Caco-2 (cell line): ENCODE results near the gene PCBP3. TPM values are rescaled to one million over a fixed set of nuclear protein-coding genes. Genes with fewer than 3 reads are reported as not detected.

Source experiments
- BruUV-seq: library from RNA; stranded (reverse); fragments of 400-500 nt; replicated peaks from 2 replicates; lab custom pipeline; 2021; lab: Mats Ljungman, UMichigan
- CTCF ChIA-PET: fragments of 300-600 bp; sonication (Branson Sonifier 250); formaldehyde crosslinking; loops from one replicate; lab custom pipeline; 2022; ENCODE audit warnings: antibody characterized with exemption; lab: Charles Lee
- POLR2A ChIA-PET: fragments of 300-600 bp; sonication (Branson Sonifier 250); formaldehyde crosslinking; loops from one replicate; lab custom pipeline; 2022; ENCODE audit warnings: antibody characterized with exemption; lab: Charles Lee
- DNase-seq, 2 experiments: peaks; one replicate each; pipeline versions ENCODE4 v3.0.0 to v3.0.0-alpha.2; 2020 to 2022
- H3K27me3 ChIP-seq: replicated peaks from 2 replicates; pipeline ENCODE4 v1.6.0; 2011; ENCODE audit warnings: low read length; ENCODE audit not compliant: control insufficient read depth, insufficient read depth
- H3K36me3 ChIP-seq: 2 replicates; pipeline ENCODE4 v1.5.1; 2011; ENCODE audit warnings: low read length; ENCODE audit not compliant: control insufficient read depth, insufficient read depth
- H3K4me1 ChIP-seq: fragments of 250-450 bp; sonication (Bioruptor Pico); 2 replicates; pipeline ENCODE4 v1.5.1; 2020; ENCODE audit warnings: mild to moderate bottlenecking
- H3K4me3 ChIP-seq: 2 replicates; pipeline ENCODE4 v1.5.1; 2011; ENCODE audit warnings: low read depth, mild to moderate bottlenecking, control low read depth, low read length
- H3K9me3 ChIP-seq: fragments of 250-450 bp; sonication (Bioruptor Pico); 2 replicates; pipeline ENCODE4 v1.5.1; 2020; ENCODE audit warnings: mild to moderate bottlenecking, moderate library complexity
- H3K27ac Mint-ChIP-seq: one replicate; pipeline ENCODE4 v1.8.0; 2022; ENCODE audit warnings: mixed read lengths; ENCODE audit not compliant: unreplicated experiment
- H3K27me3 Mint-ChIP-seq: one replicate; pipeline ENCODE4 v1.8.0; 2022; ENCODE audit warnings: mixed read lengths; ENCODE audit not compliant: insufficient read depth, unreplicated experiment
- H3K36me3 Mint-ChIP-seq: one replicate; pipeline ENCODE4 v1.8.0; 2022; ENCODE audit warnings: mild to moderate bottlenecking, mixed read lengths; ENCODE audit not compliant: insufficient read depth, unreplicated experiment
- H3K4me1 Mint-ChIP-seq: one replicate; pipeline ENCODE4 v1.8.0; 2022; ENCODE audit warnings: low read depth, mixed read lengths; ENCODE audit not compliant: unreplicated experiment
- H3K4me3 Mint-ChIP-seq: one replicate; pipeline ENCODE4 v1.8.0; 2022; ENCODE audit warnings: mild to moderate bottlenecking, moderate library complexity, mixed read lengths; ENCODE audit not compliant: unreplicated experiment
- H3K9me3 Mint-ChIP-seq: one replicate; pipeline ENCODE4 v1.8.0; 2022; ENCODE audit warnings: mixed read lengths; ENCODE audit not compliant: unreplicated experiment
- CTCF ChIP-seq, 2 experiments: fragments of 200-600 bp in 1 of 2; IDR thresholded peaks; 1 replicate in 1 of 2; 2 replicates in 1 of 2; pipeline versions ENCODE4 v1.5.1 to v1.8.0; 2011 to 2022; ENCODE audit warnings: antibody characterized with exemption in 1 of 2, control low read depth in 1 of 2, inconsistent platforms in 1 of 2, low read depth in 1 of 2, low read length in 1 of 2, mild to moderate bottlenecking in 1 of 2, moderate library complexity in 1 of 2; ENCODE audit not compliant: insufficient read depth in 1 of 2, severe bottlenecking in 1 of 2, unreplicated experiment in 1 of 2
- intact Hi-C: fragments of 100-400 bp; cut with micrococcal nuclease; formaldehyde crosslinking; loops from one replicate; pipeline ENCODE4 v1.10.0; 2022; ENCODE audit not compliant: unreplicated experiment
- total RNA-seq: library from RNA; stranded (reverse); gene quantifications from 2 replicates; pipeline ENCODE4 v1.2.3, GENCODE V29; 2022

PCBP3 gene
- total RNA-seq, 1 experiment from 2014 or later = 0.75 TPM

GRCh38 chr21:45941338-45941710 lies 297.8 kb downstream of the PCBP3 start:
- ChIA-PET CTCF (no interaction called here), POLR2A (no interaction called here)
- H3K27ac Mint-ChIP-seq = no peak overlapping the region
- intact Hi-C loops = no loop called here
- TF ChIP-seq CTCF (IDR thresholded peaks at IDR 0.05; ENCODE audit: insufficient read depth in 1 of 2, low read depth in 1 of 2, low read length in 1 of 2, severe bottlenecking in 1 of 2, unreplicated experiment in 1 of 2) = no peak
- Histone ChIP-seq H3K27me3 (no peaks in the 10 kb centered on the region), H3K4me1 (no peaks in the 10 kb centered on the region), H3K4me3 (no peak overlapping the region), H3K36me3 (no peaks in the 10 kb centered on the region), H3K9me3 (no peaks in the 10 kb centered on the region)
- no peaks in the 10 kb centered on the region for H3K36me3 Mint-ChIP-seq
- no TSS peak for BruUV-seq
- no peaks in the 10 kb centered on the region for H3K9me3 Mint-ChIP-seq
- no peaks in the 10 kb centered on the region for H3K4me1 Mint-ChIP-seq
- H3K27me3 Mint-ChIP-seq = peaks cover 5% of the 10 kb centered on the region
- H3K4me3 Mint-ChIP-seq = no peak overlapping the region
- DNase-seq = no peak

- Mint-ChIP-seq H3K9me3 (no peaks in the 10 kb centered on the region), H3K27ac (no peak overlapping the region), H3K36me3 (no peaks in the 10 kb centered on the region)
These were observed 298.4 kb downstream of the PCBP3 start for GRCh38 chr21:45941717-45942546.

More at GRCh38 chr21:45941717-45942546, 298.4 kb downstream of the PCBP3 start:
- Mint-ChIP-seq H3K4me1 (no peaks in the 10 kb centered on the region), H3K27me3 (peaks cover 5% of the 10 kb centered on the region), H3K4me3 (no peak overlapping the region)
- POLR2A ChIA-PET = no interaction called here
- TF ChIP-seq CTCF (IDR thresholded peaks at IDR 0.05; ENCODE audit: insufficient read depth in 1 of 2, low read depth in 1 of 2, low read length in 1 of 2, severe bottlenecking in 1 of 2, unreplicated experiment in 1 of 2) = no peak
- Histone ChIP-seq H3K9me3 (no peaks in the 10 kb centered on the region), H3K36me3 (no peaks in the 10 kb centered on the region), H3K27me3 (no peaks in the 10 kb centered on the region), H3K4me3 (no peak overlapping the region), H3K4me1 (no peaks in the 10 kb centered on the region)
- no TSS peak for BruUV-seq
- intact Hi-C loops = no loop called here
- CTCF ChIA-PET = no interaction called here
- no peak for DNase-seq
